ENCODE measurements around the gene WDFY3. TPM values are rescaled to one million over a fixed set of nuclear protein-coding genes. Genes with fewer than 3 reads are reported as not detected.
"Not testable (repeated sequence)": the region's sequence is repeated elsewhere in the genome, so short reads cannot be mapped to it uniquely, and the experiment has no call there.

Gene WDFY3
- total and polyA plus RNA-seq, 10 donors, result 1.6 to 208 (median 127) TPM

- Histone ChIP-seq H3K9me3 (peaks cover 0 to 3% (median 0%) of the 10 kb centered on the region in 8 donors), H3K4me1 (no peaks in the 10 kb centered on the region)
- 52 to 91% (median 76%) methylated on average over 1 of the region's 1 CpG for WGBS, 5 donors
These were observed 300.1 kb downstream of the WDFY3 start for GRCh38 chr4:84666439-84666838.

GRCh38 chr4:84664767-84665166 lies 301.7 kb downstream of the WDFY3 start:
- H3K9me3 ChIP-seq; H3K4me3 ChIP-seq; H3K27me3 ChIP-seq (replicated peaks in 1 of 7); H3K27ac ChIP-seq; intact Hi-C loops (cut with DNase I; ENCODE audit: low total_unique reads); DNase-seq; H3K4me1 ChIP-seq: not testable (repeated sequence)
- peaks cover 0 to 46% (median 0%) of the 10 kb centered on the region in 6 donors for H3K36me3 ChIP-seq
- WGBS, 5 donors, result 95 to 100% (median 97%) methylated on average over 3 to 19 of the region's 19 CpGs
- TF ChIP-seq POLR2AphosphoS5 (IDR thresholded peaks at IDR 0.05), result peak in 2 of 3 donors; percentile 8 to 67

More at GRCh38 chr4:84666439-84666838, 300.1 kb downstream of the WDFY3 start:
- Histone ChIP-seq H3K36me3 (peaks cover 0 to 63% (median 0%) of the 10 kb centered on the region in 6 donors), H3K4me3 (no peak overlapping the region), H3K27me3 (replicated peaks in 1 of 7) (no peaks in the 10 kb centered on the region), H3K27ac (no peak overlapping the region)
- TF ChIP-seq POLR2A (IDR thresholded peaks at IDR 0.05) (no peak), POLR2AphosphoS5 (IDR thresholded peaks at IDR 0.05) (no peak)
- TF ChIP-seq, protein P1, sequence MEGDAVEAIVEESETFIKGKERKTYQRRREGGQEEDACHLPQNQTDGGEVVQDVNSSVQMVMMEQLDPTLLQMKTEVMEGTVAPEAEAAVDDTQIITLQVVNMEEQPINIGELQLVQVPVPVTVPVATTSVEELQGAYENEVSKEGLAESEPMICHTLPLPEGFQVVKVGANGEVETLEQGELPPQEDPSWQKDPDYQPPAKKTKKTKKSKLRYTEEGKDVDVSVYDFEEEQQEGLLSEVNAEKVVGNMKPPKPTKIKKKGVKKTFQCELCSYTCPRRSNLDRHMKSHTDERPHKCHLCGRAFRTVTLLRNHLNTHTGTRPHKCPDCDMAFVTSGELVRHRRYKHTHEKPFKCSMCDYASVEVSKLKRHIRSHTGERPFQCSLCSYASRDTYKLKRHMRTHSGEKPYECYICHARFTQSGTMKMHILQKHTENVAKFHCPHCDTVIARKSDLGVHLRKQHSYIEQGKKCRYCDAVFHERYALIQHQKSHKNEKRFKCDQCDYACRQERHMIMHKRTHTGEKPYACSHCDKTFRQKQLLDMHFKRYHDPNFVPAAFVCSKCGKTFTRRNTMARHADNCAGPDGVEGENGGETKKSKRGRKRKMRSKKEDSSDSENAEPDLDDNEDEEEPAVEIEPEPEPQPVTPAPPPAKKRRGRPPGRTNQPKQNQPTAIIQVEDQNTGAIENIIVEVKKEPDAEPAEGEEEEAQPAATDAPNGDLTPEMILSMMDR (IDR thresholded peaks at IDR 0.05 in 8 of 11, conservative IDR thresholded peaks at IDR 0.05 in 3 of 11), result no peak
- no peak for DNase-seq
- intact Hi-C loops (cut with DNase I; ENCODE audit: low total_unique reads), result no loop called here

DNA sequence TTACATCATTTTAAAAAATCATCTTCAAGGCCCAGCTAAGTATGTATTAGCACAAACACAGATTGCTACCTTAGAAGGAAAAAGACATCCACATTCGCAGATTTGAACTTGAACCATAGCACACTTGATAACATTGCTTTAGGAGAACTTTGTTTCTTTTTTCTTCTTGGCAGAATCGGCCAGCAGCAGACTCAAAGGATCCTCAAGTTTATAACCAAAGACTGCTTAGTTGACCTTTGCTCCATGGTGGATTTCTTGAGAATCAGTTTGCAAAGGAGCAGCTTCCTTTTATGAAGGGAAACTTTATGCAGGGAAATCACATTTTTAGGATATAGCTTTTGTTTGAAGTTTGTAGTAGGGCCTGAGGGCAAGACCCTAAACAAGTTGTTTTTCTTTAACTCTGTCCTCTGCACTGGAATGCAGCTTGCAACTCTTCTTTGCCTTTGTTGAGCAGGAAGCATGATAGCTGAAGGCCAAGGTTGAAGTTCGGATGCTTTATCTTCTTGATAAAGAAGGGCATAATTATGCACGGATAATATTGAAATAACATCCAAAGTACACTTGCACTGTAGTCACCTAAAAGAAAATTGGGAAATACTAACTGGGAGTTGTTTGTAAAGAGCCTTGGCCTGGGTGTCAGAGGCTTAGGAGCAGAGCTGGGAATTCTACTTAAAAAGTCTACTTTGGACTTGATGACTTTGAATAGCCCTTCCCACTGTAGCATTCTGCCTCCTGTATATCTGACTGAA lies 305.1 kb downstream of the WDFY3 start:
- no peaks in the 10 kb centered on the region for H3K27me3 ChIP-seq (replicated peaks in 1 of 7)
- no peaks in the 10 kb centered on the region for H3K4me1 ChIP-seq
- DNase-seq, result no peak
- H3K27ac ChIP-seq, result no peak overlapping the region
- H3K4me3 ChIP-seq, result no peak overlapping the region
- TF ChIP-seq POLR2A (IDR thresholded peaks at IDR 0.05) (no peak), POLR2AphosphoS5 (IDR thresholded peaks at IDR 0.05) (no peak)
- peaks cover 0 to 30% (median 11%) of the 10 kb centered on the region in 8 donors for H3K9me3 ChIP-seq
- intact Hi-C loops (cut with DNase I; ENCODE audit: low total_unique reads), result no loop called here
- WGBS, 5 donors, result 62 to 76% (median 68%) methylated on average over 4 of the region's 4 CpGs
- peaks cover 0 to 15% (median 0%) of the 10 kb centered on the region in 6 donors for H3K36me3 ChIP-seq

DNA sequence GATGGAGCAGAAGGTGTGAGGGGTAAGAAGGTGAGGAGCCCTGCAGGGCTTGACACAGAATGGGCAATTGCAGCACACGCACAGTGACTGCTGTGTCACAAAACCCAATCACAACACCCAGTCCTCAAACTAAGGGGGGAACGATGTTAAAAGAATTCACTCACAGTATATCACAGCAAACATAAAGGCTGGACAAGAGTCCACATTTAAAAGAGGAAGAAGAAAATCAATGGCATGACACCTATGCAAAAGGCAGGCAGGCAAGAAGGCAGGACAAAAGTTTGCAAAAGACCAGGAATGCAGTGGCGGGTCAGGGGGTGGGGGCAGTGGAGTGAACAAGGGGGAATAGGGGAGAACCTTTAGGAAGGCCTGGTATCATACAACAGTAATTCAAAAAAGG lies 305.9 kb downstream of the WDFY3 start:
- peaks cover 0 to 30% (median 11%) of the 10 kb centered on the region in 8 donors for H3K9me3 ChIP-seq
- no peaks in the 10 kb centered on the region for H3K4me1 ChIP-seq
- intact Hi-C loops (cut with DNase I; ENCODE audit: low total_unique reads), result no loop called here
- H3K36me3 ChIP-seq, result peaks cover 0 to 10% (median 0%) of the 10 kb centered on the region in 6 donors
- H3K4me3 ChIP-seq, result no peak overlapping the region
- no peak for DNase-seq
- H3K27ac ChIP-seq, result no peak overlapping the region
- no peaks in the 10 kb centered on the region for H3K27me3 ChIP-seq (replicated peaks in 1 of 7)
- TF ChIP-seq POLR2AphosphoS5 (IDR thresholded peaks at IDR 0.05) (no peak), POLR2A (IDR thresholded peaks at IDR 0.05) (no peak)
- TF ChIP-seq, protein P1 (IDR thresholded peaks at IDR 0.05 in 8 of 11, conservative IDR thresholded peaks at IDR 0.05 in 3 of 11), result no peak
- 89 to 97% (median 93%) methylated on average over 3 of the region's 3 CpGs for WGBS, 5 donors

GRCh38 chr4:84652478-84652877 lies 314.0 kb downstream of the WDFY3 start:
- TF ChIP-seq, protein P1 (IDR thresholded peaks at IDR 0.05 in 8 of 11, conservative IDR thresholded peaks at IDR 0.05 in 3 of 11), result no peak
- no peak for TF ChIP-seq POLR2AphosphoS5 (IDR thresholded peaks at IDR 0.05)
- no peak for TF ChIP-seq POLR2A (IDR thresholded peaks at IDR 0.05)
- H3K27ac ChIP-seq, result no peak overlapping the region
- no peak overlapping the region for H3K4me3 ChIP-seq
- H3K36me3 ChIP-seq, result no peaks in the 10 kb centered on the region
- no peak for DNase-seq
- 88 to 95% (median 93%) methylated on average over 4 of the region's 4 CpGs for WGBS, 5 donors
- H3K27me3 ChIP-seq (replicated peaks in 1 of 7), result no peaks in the 10 kb centered on the region
- H3K9me3 ChIP-seq, result peaks cover 0 to 12% (median 1%) of the 10 kb centered on the region in 8 donors
- intact Hi-C loops (cut with DNase I; ENCODE audit: low total_unique reads), result no loop called here
- H3K4me1 ChIP-seq, result no peaks in the 10 kb centered on the region

Data from spleen (tissue), 11 donors.